ENCODE data around the gene STK35.

DNA sequence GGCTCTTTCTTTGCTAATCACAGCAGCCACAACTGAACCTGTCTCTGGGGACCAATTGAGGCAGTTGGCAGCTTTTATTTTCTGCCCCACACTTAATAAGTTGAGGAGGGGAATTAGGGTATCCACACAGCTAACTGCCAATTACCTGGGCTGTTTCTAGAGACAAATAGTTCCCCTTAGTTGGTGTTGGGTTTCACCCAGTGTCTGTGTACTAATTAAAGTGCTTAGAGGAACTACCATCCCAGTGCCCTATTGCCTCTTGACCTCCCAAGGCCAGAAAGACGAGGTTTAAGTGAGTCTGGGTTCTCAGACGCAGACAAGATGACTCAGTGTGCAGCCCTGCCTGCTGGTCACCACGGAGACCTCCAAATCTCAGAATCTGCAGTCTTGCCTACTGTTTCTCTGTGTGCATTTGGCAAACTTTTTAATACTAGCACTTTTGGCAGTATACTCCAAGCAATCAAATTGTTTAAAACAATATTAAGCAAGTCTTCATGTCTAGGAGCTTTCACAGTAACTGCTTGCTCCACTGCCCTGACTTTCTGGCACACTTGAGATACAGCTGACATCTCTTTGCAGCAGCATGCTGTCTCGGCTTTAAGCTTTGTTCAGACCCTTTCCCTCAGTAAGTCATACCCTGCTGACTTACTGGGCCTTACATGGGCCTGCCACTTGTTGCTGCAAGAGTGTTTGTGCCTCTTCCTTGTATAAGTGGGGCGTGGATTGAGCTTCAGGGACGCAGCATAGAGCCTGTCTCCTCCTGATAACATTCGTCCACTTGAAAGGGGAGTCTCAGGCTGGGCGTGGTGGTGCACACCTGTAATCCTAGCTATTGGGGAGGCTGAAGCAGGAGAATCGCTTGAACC is 31.9 kb downstream of the STK35 start:
- TF ChIP-seq, protein P1, sequence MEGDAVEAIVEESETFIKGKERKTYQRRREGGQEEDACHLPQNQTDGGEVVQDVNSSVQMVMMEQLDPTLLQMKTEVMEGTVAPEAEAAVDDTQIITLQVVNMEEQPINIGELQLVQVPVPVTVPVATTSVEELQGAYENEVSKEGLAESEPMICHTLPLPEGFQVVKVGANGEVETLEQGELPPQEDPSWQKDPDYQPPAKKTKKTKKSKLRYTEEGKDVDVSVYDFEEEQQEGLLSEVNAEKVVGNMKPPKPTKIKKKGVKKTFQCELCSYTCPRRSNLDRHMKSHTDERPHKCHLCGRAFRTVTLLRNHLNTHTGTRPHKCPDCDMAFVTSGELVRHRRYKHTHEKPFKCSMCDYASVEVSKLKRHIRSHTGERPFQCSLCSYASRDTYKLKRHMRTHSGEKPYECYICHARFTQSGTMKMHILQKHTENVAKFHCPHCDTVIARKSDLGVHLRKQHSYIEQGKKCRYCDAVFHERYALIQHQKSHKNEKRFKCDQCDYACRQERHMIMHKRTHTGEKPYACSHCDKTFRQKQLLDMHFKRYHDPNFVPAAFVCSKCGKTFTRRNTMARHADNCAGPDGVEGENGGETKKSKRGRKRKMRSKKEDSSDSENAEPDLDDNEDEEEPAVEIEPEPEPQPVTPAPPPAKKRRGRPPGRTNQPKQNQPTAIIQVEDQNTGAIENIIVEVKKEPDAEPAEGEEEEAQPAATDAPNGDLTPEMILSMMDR (IDR thresholded peaks at IDR 0.05; ENCODE audit: low read length): no peak
- TF ChIP-seq EZH2 (IDR thresholded peaks at IDR 0.05; ENCODE audit: borderline replicate concordance, low read length): no peak

Data from OCI-LY1 (cell line).